GM18867 (cell line): Measurements from ENCODE around the gene EIF2B5.

Experiments used
- ATAC-seq: cut with Tn5 transposase; IDR thresholded peaks from one replicate; pipeline ENCODE4 v1.9.1; 2021; ENCODE audit warnings: mild to moderate bottlenecking, moderate library complexity; ENCODE audit not compliant: unreplicated experiment

Gene EIF2B5

GRCh38 chr3:184192889-184193288, 57.7 kb downstream of the EIF2B5 start:
- no peak for ATAC-seq

DNA sequence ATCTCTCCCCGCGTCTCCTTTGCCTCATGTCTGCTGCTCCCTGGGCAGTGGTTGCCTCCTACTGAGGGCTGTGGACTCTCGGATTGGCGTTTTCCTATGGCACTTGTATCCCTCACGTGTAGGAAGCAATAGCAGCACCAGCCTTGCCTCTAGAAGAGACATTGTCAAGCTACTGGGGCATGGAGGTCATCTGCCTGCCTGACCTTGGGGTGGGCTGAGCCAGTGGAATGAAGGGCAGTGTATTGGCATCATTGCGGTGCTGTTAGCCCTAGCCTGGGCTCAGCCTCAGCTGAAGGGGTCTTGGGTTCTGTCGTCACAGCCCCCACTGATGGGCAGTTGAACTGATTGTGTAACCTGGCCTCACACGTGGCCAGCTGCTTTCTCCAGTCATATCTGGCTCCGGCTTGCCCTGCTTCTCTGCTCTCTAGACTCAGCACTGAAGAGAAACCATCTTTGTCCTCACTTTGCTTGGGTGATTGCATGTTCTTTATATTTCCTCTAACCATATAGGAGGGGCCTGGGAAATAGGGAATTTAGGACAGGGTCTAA, 58.9 kb downstream of the EIF2B5 start:
- ATAC-seq: no peak
